Fibroblast of the aortic adventitia (primary cell): ENCODE measurements around the gene ZYG11A. TPM values are rescaled to one million over a fixed set of nuclear protein-coding genes. Genes with fewer than 3 reads are reported as not detected.

Source experiments
- DNase-seq: peaks from one replicate; pipeline ENCODE4 v3.0.0-alpha.2; 2010; ENCODE audit warnings: low read depth
- H3K4me3 ChIP-seq: 2 replicates; pipeline ENCODE4 v1.5.1; 2011; ENCODE audit warnings: low read depth, mild to moderate bottlenecking, control low read depth, low read length, moderate library complexity
- total RNA-seq: library from RNA; depleted of rRNA; stranded (reverse); fragments of >200 nt; gene quantifications from 2 replicates; pipeline ENCODE4 v1.2.3, GENCODE V29; 2012; ENCODE audit warnings: low replicate concordance
- TF ChIP-seq, protein P1 (sequence below): IDR thresholded peaks from 2 replicates; pipeline ENCODE4 v1.5.1; 2011; ENCODE audit warnings: mild to moderate bottlenecking, low read length, control low read depth, inconsistent platforms; ENCODE audit not compliant: insufficient read depth

The ZYG11A gene
- total RNA-seq, 1 donor = 0.72 TPM

DNA sequence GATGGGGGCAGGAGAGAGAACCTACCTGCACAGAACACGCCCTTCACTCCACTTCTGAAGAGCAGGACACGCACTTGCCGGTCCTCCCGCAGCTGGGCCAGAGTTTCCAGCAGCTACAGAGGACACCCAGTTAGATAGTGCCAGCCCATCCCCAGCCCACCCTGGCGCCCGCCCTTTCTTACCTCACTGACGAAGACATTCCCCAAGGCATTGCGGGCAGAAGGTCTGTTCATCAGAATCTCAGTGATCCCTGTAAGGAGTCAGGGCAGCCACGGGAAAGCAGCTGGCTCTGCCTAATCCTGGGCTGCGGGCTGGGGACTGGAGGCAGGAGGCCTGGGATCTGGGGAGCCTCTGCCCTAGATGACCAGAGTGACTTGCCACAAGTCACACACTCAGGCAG lies 69.0 kb downstream of the ZYG11A start:
- no peak for DNase-seq
- TF ChIP-seq, protein P1, sequence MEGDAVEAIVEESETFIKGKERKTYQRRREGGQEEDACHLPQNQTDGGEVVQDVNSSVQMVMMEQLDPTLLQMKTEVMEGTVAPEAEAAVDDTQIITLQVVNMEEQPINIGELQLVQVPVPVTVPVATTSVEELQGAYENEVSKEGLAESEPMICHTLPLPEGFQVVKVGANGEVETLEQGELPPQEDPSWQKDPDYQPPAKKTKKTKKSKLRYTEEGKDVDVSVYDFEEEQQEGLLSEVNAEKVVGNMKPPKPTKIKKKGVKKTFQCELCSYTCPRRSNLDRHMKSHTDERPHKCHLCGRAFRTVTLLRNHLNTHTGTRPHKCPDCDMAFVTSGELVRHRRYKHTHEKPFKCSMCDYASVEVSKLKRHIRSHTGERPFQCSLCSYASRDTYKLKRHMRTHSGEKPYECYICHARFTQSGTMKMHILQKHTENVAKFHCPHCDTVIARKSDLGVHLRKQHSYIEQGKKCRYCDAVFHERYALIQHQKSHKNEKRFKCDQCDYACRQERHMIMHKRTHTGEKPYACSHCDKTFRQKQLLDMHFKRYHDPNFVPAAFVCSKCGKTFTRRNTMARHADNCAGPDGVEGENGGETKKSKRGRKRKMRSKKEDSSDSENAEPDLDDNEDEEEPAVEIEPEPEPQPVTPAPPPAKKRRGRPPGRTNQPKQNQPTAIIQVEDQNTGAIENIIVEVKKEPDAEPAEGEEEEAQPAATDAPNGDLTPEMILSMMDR = no peak
- H3K4me3 ChIP-seq = no peak overlapping the region

DNA sequence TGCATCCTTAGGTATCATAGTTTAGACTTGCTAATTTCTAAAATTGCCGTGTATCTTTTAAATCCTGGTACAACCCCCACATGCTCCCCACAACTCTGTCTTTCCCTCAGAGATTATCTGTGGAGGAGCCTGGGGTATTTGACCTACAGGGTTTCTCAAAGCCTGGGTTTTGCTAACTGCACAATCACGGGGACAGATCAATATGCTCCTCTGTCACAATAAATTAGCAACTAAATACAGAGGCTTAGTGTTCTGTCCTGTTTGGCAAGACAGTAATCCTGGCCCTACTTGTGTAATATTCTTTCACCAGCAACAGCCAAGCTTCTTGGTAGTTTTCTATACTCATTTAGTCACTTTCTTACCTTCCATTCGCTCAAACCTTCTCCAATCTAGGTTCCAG lies 70.5 kb downstream of the ZYG11A start:
- TF ChIP-seq, protein P1 = no peak
- no peak overlapping the region for H3K4me3 ChIP-seq
- DNase-seq = no peak

DNA sequence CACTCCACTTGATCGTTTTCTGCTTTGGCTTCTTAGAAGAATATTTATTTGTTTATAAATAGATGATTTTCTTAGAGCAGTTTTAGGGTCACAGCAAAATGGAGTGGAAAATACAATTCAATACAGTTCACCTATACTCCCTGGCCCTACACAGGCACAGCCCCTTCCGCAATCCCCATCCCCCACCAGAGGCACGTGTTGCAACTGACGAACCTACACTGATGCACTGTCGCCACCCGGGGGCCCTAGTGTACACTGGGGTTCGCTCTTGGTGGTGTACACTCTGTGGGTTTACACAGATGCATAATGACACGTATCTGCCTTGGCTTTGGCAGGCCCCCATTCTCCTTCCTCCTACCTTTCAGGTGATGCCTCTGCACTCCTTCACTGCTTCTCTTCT lies 71.0 kb downstream of the ZYG11A start:
- TF ChIP-seq, protein P1 = no peak
- no peak overlapping the region for H3K4me3 ChIP-seq
- no peak for DNase-seq

DNA sequence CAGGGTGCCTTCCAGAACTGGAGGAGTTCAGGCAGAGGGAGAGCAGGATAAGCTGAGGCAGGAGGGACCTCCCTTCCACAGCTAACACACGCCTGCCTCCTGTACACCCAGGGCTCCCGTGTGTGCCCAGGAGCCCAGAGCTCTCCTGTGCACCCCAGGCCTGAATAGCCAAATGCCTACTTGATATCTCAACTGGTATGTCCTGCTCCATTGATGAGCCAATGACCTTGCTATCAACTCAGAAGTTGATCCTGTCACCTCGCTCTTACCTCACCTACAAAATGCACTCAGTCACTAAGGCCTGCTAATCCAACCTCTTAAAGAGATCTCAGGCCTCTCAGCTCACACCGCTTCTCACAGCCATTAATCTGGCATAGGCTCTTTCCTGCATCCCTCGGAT lies 71.9 kb downstream of the ZYG11A start:
- DNase-seq = no peak
- no peak overlapping the region for H3K4me3 ChIP-seq
- TF ChIP-seq, protein P1 = no peak

DNA sequence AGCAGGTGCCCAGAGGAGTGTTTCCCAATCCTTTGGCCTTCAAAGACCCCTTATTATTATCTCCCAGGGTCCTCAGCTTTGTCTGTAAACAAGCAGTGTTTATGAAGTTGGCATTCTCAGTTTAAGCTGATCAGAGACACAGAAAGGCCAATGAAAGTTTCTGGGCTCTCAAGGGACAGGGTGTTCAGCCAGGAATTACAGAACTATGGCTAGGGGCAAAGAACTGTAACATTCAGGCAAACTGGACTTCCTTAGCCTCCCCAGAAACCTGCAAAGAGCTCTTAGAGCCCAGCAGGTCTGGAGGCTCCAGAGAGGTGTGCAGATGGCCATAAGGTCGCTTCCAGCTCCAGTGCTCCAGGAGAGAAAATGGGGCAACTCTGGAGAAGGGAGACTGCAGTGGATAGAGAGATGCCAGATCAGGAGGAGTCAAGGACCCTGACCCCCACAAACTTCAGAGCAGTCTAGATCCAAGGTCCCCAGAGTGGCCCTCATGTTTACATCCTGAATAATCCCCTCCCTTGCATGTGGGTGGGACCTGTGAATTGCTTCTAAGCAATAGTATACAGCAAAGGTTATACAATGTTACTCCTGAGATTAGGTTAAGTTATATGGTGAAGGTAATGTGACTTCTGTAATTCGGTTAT lies 72.8 kb downstream of the ZYG11A start:
- no peak for DNase-seq
- TF ChIP-seq, protein P1 = no peak
- H3K4me3 ChIP-seq = no peak overlapping the region

DNA sequence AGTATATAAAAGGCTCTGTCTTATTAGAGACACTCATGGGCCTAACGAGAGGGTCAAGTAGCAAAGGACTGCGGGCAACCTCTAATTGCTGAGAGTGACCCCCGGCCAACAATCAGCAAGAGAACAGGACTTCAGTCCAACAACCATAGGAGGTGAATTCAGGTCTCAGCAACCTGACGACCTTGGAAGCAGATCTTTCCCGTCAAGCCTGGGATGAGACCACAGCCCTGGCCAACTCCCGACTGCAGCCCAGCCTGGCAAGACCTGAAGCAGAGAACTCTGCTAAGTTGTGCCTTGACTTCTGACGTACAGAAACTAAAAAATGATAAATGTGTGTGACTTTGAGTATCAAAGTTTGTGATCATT lies 73.3 kb downstream of the ZYG11A start:
- TF ChIP-seq, protein P1 = no peak
- H3K4me3 ChIP-seq = no peak overlapping the region
- no peak for DNase-seq
